Liver (tissue), 9 donors: ENCODE measurements around the gene ROPN1L. TPM values are rescaled to one million over a fixed set of nuclear protein-coding genes. Genes with fewer than 3 reads are reported as not detected.

Experiments
- DNase-seq: peaks from one replicate; pipeline ENCODE4 v3.0.0-alpha.2; 2017; ENCODE audit warnings: low spot score
- H3K27ac ChIP-seq, 2 donors: one replicate each; pipeline ENCODE4 v1.7.0; 2013; ENCODE audit warnings: inconsistent platforms in 2 of 2, low read length in 2 of 2, control low read depth in 1 of 2, low read depth in 1 of 2, mild to moderate bottlenecking in 1 of 2
- H3K27me3 ChIP-seq, 4 donors: one replicate each; pipeline versions ENCODE4 v1.6.1 to v1.7.0; 2013; ENCODE audit warnings: low read length in 3 of 4, inconsistent platforms in 1 of 4, mild to moderate bottlenecking in 1 of 4, moderate library complexity in 1 of 4; ENCODE audit not compliant: control insufficient read depth in 4 of 4, insufficient read depth in 4 of 4
- H3K36me3 ChIP-seq, 4 donors: one replicate each; pipeline versions ENCODE4 v1.6.1 to v1.7.0; 2013; ENCODE audit warnings: low read length in 3 of 4, mild to moderate bottlenecking in 3 of 4, low read depth in 1 of 4, moderate library complexity in 1 of 4; ENCODE audit not compliant: control insufficient read depth in 4 of 4, insufficient read depth in 3 of 4
- H3K4me1 ChIP-seq, 4 donors: one replicate each; pipeline versions ENCODE4 v1.6.1 to v1.7.0; 2013; ENCODE audit warnings: low read length in 3 of 4, mild to moderate bottlenecking in 3 of 4, moderate library complexity in 1 of 4; ENCODE audit not compliant: control insufficient read depth in 4 of 4, insufficient read depth in 4 of 4
- H3K4me3 ChIP-seq, 3 donors: one replicate each; pipeline versions ENCODE4 v1.6.1 to v1.7.0; 2013; ENCODE audit warnings: low read length in 3 of 3, control low read depth in 1 of 3, low read depth in 1 of 3, mild to moderate bottlenecking in 1 of 3
- H3K9ac ChIP-seq, 2 donors: one replicate each; pipeline ENCODE4 v1.7.0; 2013; ENCODE audit warnings: low read length in 2 of 2, mild to moderate bottlenecking in 2 of 2, moderate library complexity in 2 of 2, control low read depth in 1 of 2, low read depth in 1 of 2
- H3K9me3 ChIP-seq, 4 donors: one replicate each; pipeline versions ENCODE4 v1.6.1 to v1.7.0; 2013; ENCODE audit warnings: low read length in 3 of 4; ENCODE audit not compliant: control insufficient read depth in 4 of 4
- CTCF ChIP-seq: fragments of 150-350 bp; IDR thresholded peaks from 2 replicates; pipeline ENCODE4 v1.5.1; 2017; ENCODE audit warnings: improper control_type of control experiment, low read depth, low read length; ENCODE audit not compliant: missing input control
- EGR1 ChIP-seq, 2 donors: IDR thresholded peaks; 2 replicates each; pipeline ENCODE4 v1.6.1; 2016 to 2018; ENCODE audit warnings: antibody characterized with exemption in 2 of 2, low read depth in 2 of 2
- FOXA1 ChIP-seq: IDR thresholded peaks from 2 replicates; pipeline ENCODE4 v1.6.1; 2016; ENCODE audit warnings: antibody characterized with exemption
- FOXA2 ChIP-seq: IDR thresholded peaks from 2 replicates; pipeline ENCODE4 v1.6.1; 2016; ENCODE audit warnings: antibody characterized with exemption
- GABPA ChIP-seq, 2 donors: IDR thresholded peaks in 1 of 2; conservative IDR thresholded peaks in 1 of 2; 2 replicates each; pipeline ENCODE4 v1.6.1; 2016; ENCODE audit warnings: antibody characterized with exemption in 2 of 2, mild to moderate bottlenecking in 1 of 2, moderate library complexity in 1 of 2
- HNF4G ChIP-seq: IDR thresholded peaks from 2 replicates; pipeline ENCODE4 v1.6.1; 2016; ENCODE audit warnings: antibody characterized with exemption
- JUND ChIP-seq, 2 donors: IDR thresholded peaks; 2 replicates each; pipeline ENCODE4 v1.6.1; 2016; ENCODE audit warnings: antibody characterized with exemption in 2 of 2
- NR2F2 ChIP-seq: IDR thresholded peaks from 2 replicates; pipeline ENCODE4 v1.6.1; 2016; ENCODE audit warnings: antibody characterized with exemption
- REST ChIP-seq: IDR thresholded peaks from 2 replicates; pipeline ENCODE4 v1.6.1; 2016; ENCODE audit warnings: antibody characterized with exemption, mild to moderate bottlenecking
- RXRA ChIP-seq, 2 donors: IDR thresholded peaks; 2 replicates each; pipeline ENCODE4 v1.6.1; 2017 to 2018; ENCODE audit warnings: antibody characterized with exemption in 2 of 2, mild to moderate bottlenecking in 1 of 2
- SP1 ChIP-seq: IDR thresholded peaks from 2 replicates; pipeline ENCODE4 v1.6.1; 2018; ENCODE audit warnings: antibody characterized with exemption, mild to moderate bottlenecking
- TAF1 ChIP-seq: conservative IDR thresholded peaks from 2 replicates; pipeline ENCODE4 v1.6.1; 2016; ENCODE audit warnings: antibody characterized with exemption, mild to moderate bottlenecking
- ZBTB33 ChIP-seq: IDR thresholded peaks from 2 replicates; pipeline ENCODE4 v1.6.1; 2016; ENCODE audit warnings: antibody characterized with exemption
- WGBS: extraction: QIAGEN DNeasy Blood & Tissue Kit; methylation state at CpG from one replicate; pipeline ENCODE4 v1.1.7; 2013; 5-methylcytosine and 5-hydroxymethylcytosine counted together
- polyA plus RNA-seq, 2 donors: library from polyadenylated mRNA; stranded (reverse) in 1 of 2; unstranded in 1 of 2; fragments of 200-250 nt in 1 of 2; fragments of >200 nt in 1 of 2; fragmentation: Nextera tagmentation in 1 of 2; extraction: Ambion mirVana in 1 of 2; gene quantifications; one replicate each; pipeline versions ENCODE4 v1.2.1 to v1.2.3, GENCODE V29; 2013 to 2015
- total RNA-seq, 2 donors: library from RNA; depleted of rRNA; stranded (reverse); fragments of >200 nt; gene quantifications; one replicate each; pipeline ENCODE4 v1.2.3, GENCODE V29; 2014
- donor health status: healthy.
- donor health status: healthy.
- donor health status: healthy.
- donor health status: healthy.
- donor health status: healthy.

Gene ROPN1L
- total and polyA plus RNA-seq, 4 donors = 0.25 to 1.3 (median 0.87) TPM

- H3K27ac ChIP-seq = no peak overlapping the region
- TF ChIP-seq GABPA (IDR thresholded peaks at IDR 0.05 in 1 of 2, conservative IDR thresholded peaks at IDR 0.05 in 1 of 2) = no peak
- H3K9ac ChIP-seq = no peak overlapping the region
- H3K4me1 ChIP-seq = no peaks in the 10 kb centered on the region
- peaks cover 8 to 57% (median 46%) of the 10 kb centered on the region in 4 donors for H3K36me3 ChIP-seq
- H3K9me3 ChIP-seq = no peaks in the 10 kb centered on the region
- H3K4me3 ChIP-seq = no peak overlapping the region
- DNase-seq = no peak
- H3K27me3 ChIP-seq = no peaks in the 10 kb centered on the region
These were observed 41.8 kb upstream of the ROPN1L start for GRCh38 chr5:10399839-10400238.

DNA sequence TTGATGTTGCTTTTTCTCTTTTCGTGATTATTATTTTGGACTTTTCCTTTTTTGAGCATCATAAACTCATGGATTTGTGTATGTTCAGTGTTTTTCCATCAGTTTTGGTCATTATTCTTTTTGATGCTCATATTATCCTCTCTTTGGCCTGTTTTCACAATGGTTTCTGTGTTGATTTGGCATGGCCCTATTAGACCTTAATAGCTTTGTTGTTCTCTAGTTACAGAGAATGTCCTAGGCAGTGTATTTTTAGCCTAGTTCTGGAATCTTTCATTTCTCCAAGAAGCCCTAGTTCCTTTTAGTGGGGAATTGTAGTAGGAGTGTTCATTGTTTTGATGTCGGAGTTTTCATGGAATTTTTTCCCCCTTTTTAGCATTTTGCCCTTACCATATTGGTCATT is 41.3 kb upstream of the ROPN1L start:
- Histone ChIP-seq H3K36me3 (peaks cover 9 to 59% (median 48%) of the 10 kb centered on the region in 4 donors), H3K27ac (no peak overlapping the region), H3K9me3 (no peaks in the 10 kb centered on the region), H3K4me3 (no peak overlapping the region), H3K9ac (no peak overlapping the region), H3K27me3 (no peaks in the 10 kb centered on the region), H3K4me1 (no peaks in the 10 kb centered on the region)
- DNase-seq = no peak
- WGBS = 98% methylated on average over 2 of the region's 2 CpGs
- TF ChIP-seq RXRA (IDR thresholded peaks at IDR 0.05) (no peak), HNF4G (no peak), GABPA (IDR thresholded peaks at IDR 0.05 in 1 of 2, conservative IDR thresholded peaks at IDR 0.05 in 1 of 2) (no peak), TAF1 (no peak)

DNA sequence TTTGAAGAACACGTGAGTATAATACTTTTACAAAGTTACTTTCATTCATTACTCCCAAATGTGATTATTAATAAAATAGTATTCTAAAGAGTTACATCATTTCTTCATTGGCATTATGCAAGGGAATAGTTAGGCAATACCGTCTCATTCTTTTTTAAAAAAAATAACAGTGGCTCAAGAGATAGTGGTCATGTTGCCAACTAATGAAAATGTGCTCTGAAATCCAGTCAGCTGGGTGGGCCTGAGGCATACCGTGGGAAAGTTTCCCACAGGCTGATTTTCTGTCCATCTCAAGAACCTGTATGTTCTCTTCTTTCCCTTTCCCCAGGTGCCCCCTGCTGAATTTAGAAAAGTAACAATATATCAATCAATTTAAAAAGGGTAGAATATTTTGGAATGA is 40.8 kb upstream of the ROPN1L start:
- no peaks in the 10 kb centered on the region for H3K9me3 ChIP-seq
- 65% methylated on average over 3 of the region's 3 CpGs for WGBS
- H3K4me1 ChIP-seq = no peaks in the 10 kb centered on the region
- no peak for DNase-seq
- H3K27ac ChIP-seq = no peak overlapping the region
- TF ChIP-seq GABPA (IDR thresholded peaks at IDR 0.05 in 1 of 2, conservative IDR thresholded peaks at IDR 0.05 in 1 of 2) (no peak), FOXA1 (no peak)
- no peak overlapping the region for H3K4me3 ChIP-seq
- H3K27me3 ChIP-seq = no peaks in the 10 kb centered on the region
- H3K9ac ChIP-seq = no peak overlapping the region
- peaks cover 10 to 57% (median 49%) of the 10 kb centered on the region in 4 donors for H3K36me3 ChIP-seq

DNA sequence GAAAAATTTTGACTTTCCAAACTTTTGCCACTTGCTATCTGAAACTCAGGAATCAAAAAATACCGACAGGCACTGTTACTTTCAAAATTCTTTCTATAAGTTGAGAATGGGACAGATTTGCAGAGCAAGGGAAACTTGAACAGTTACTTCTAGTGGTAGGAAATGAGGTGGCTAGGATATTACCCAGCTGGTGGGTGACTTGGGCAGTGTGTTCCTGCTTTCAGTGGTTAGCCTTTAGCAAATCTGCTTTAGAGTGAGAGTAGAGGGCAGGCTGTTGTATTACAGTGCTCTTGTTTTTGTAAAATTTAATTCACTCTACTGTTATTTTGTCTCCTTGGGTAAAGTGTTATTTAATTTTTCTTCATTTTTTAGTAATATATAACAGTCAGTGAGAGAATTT is 40.2 kb upstream of the ROPN1L start:
- DNase-seq = no peak
- Histone ChIP-seq H3K36me3 (peaks cover 11 to 58% (median 52%) of the 10 kb centered on the region in 4 donors), H3K27me3 (no peaks in the 10 kb centered on the region), H3K9ac (no peak overlapping the region), H3K9me3 (no peaks in the 10 kb centered on the region), H3K4me3 (no peak overlapping the region), H3K27ac (no peak overlapping the region), H3K4me1 (no peaks in the 10 kb centered on the region)
- 88% methylated on average over 1 of the region's 1 CpG for WGBS
- TF ChIP-seq NR2F2 (no peak), JUND (IDR thresholded peaks at IDR 0.05) (no peak), FOXA2 (no peak), CTCF (no peak), EGR1 (IDR thresholded peaks at IDR 0.05; ENCODE audit: low read depth in 2 of 2) (no peak), REST (no peak), RXRA (IDR thresholded peaks at IDR 0.05) (no peak), TAF1 (no peak), ZBTB33 (no peak), SP1 (no peak)
